ENCODE data around the gene JUP. TPM values are rescaled to one million over a fixed set of nuclear protein-coding genes. Genes with fewer than 3 reads are reported as not detected.
A peak's percentile ranks its signal among the peaks of the same experiment; 100 is the strongest.
"Not testable (repeated sequence)": the region's sequence is repeated elsewhere in the genome, so short reads cannot be mapped to it uniquely, and the experiment has no call there.

Gene JUP
- polyA plus RNA-seq (ENCODE audit: insufficient read length in 3 of 3) = 100 to 1,000 TPM; 170 to 196 (median 178) TPM

DNA sequence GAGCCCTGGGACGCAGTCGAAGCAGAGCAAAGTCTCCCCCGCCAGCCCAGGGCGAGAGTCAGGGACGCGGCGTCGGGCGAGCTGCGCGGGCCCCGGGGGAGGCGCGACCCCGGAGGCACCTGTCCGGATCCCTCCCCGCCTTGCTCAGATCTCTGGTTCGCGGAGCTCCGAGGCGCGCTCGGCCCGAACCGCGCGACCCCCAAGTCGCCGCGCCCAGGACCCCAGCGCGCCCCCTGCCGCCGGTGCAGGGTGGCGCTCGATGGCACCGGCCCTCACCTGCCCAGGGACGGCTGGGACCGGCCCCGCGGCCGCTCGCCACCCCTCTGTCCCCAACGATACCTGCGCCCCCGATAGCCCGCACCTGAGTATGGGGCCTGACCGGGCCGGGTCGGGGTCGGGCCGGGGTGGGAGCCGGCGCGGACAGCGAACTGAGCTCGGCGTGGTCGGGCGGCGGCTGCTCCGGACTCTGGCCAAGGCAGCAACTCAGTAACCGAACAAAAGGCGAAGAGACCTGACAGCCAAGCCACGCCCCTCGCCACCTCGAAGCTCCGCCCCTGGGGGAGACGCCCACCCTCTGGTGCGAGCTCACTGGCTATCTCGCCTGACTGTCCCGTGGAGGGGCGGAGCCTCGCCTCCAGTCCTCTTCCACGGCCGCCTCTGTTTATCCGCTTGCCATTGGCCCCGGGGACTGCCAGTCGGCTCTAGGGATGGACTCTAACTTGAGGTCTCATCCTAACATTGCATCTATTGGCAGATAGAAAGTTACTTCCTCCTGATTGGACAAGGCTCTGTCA is at the start of gene JUP:
Gene JUP, minus strand, starts transcription at position 485 of the 794 bp plus-strand sequence. CDS start 14,857 bp downstream, outside the sequence.
- DNase-seq (ENCODE audit: low read depth in 3 of 3, low spot score in 2 of 3) = peak; percentile 95 to 99 (median 97)

DNA sequence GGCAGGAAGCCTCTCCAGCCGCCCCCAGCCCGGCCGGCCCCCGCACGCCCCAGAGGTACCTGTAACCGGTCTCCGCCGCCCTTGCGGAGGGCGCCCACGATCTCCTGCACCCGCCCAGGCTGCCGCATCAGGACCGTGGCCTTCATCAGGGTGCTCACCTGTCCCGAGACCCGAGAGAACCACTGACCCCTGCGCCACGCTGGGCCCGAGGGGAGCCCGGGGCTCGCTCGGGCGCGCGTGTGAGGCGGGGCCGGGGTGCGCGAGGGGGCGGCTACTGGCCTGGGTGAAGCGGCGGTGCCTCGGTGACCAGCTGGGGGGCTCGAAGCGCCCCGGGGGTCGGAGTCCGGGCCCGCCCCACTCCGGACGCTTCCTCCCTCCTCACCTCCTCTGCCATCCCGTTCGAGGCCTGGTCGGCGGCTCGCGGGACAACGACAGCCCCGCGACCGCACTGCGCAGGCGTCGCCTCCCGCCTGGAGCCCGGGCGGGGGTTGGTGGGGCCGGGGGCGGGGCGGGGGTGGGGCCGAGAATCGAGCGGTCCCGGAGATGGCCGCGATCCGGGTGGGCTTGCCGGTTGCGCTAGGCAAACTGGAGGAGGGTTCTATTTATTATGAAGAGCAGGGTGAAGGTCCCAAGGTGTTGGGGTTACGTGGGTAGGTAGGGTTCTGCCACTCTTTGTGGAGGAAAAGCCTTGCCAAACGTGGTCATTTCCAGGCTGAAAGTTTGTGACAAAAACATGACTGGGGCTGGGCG is 49.5 kb upstream of the JUP start, which contains the start of gene NT5C3B:
Gene NT5C3B, minus strand, starts transcription at position 433 of the 750 bp plus-strand sequence. Its CDS starts 39 bp downstream, at position 394.
- no peak for DNase-seq (ENCODE audit: low read depth in 3 of 3, low spot score in 2 of 3)

DNA sequence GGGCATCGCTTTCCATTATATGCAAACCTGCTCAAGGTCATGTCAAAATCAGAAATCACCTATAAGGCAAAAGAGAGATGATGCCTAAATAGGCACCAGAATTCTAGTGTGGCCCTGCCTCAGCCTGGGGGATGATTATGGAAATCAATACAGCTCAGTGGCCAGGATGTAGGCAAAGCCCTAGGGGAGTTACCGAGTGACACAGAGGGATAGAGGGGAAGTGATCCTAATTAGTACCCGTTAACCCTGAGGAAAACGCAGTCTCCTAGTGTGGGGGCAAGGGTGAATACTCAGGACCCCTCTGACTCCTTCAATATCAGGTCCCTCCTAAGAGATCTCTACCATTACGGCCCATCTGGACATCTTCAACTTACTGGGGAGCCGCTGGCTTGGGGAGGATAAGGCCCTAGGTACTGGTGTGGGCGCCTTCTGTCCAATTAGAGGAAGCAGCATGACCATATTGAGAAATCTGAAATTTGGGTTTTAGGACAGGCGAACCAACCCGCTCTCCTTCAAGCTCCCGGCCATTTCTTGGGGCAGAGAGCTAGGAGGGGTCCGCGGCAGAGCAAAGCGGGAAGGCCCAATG is 48.8 kb upstream of the JUP start:
- DNase-seq (ENCODE audit: low read depth in 3 of 3, low spot score in 2 of 3) = no peak

DNA sequence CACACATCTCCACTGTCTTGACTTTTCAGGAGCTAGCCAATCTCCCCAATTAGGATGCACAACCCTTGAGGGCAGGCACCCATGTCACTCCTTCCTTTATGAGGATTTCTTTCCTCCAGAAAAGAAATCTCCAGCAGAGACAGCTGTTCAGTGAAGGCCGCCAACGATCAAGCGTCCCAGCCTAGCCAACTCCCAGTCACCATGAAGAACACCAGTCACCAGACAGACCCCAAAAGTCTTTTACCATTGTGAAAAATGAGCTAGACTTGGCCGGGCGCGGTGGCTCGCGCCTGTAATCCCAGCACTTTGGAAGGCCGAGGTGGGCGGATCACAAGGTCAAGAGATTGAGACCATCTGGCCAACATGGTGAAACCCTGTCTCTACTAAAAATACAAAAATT is 43.5 kb upstream of the JUP start:
- DNase-seq (ENCODE audit: low read depth in 3 of 3, low spot score in 2 of 3) = not testable (repeated sequence)

DNA sequence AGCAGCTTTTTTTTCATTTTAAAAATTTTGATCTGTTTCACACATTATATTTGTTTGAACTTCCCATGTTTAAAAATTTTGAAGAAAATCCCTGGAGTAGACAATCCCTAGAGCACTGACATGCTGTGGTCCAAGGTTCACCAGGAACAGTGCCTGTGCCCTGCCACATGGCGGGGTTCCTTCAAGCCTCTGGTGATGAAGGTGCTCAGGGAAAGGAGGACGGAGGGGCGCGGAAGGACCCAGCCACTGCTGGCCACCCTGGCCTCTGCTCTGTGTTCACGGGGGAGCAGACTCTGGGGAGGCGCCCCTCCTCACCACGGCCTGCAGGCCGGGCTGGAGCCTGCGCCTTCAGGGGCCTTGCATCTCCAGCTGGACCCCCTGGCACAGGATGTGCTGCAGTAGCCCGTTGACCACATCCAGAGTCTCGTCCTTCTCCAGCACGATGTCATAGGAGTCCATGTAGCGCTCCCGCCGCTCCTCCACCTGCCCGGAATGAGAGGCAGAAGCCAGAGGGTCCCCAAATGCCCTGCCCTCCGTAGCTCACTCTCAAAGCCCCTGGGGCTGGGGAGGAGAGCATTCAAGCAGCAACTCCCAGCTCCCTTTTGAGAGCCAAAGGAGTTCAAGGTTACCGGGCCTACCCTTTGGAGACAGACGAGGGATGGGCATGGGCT is 38.8 kb upstream of the JUP start:
- DNase-seq (ENCODE audit: low read depth in 3 of 3, low spot score in 2 of 3) = no peak

DNA sequence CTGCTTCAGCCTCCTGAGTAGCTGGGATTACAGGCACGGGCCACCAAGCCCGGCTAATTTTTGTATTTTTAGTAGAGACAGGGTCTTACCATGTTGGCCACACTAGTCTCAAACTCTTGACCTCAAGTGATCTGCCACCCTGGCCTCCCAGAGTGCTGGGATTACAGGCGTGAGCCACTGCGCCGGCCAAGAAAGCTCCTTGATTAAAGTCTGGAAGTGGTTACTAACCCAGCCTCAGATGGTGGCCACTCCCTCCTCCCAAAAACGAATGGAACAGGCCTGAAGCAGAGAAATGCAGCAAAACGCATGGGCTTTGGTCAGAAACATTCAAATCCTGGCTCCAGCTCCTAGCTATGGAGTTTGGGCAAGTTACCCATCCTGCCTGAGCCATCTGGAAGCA is 37.6 kb upstream of the JUP start:
- no peak for DNase-seq (ENCODE audit: low read depth in 3 of 3, low spot score in 2 of 3)

DNA sequence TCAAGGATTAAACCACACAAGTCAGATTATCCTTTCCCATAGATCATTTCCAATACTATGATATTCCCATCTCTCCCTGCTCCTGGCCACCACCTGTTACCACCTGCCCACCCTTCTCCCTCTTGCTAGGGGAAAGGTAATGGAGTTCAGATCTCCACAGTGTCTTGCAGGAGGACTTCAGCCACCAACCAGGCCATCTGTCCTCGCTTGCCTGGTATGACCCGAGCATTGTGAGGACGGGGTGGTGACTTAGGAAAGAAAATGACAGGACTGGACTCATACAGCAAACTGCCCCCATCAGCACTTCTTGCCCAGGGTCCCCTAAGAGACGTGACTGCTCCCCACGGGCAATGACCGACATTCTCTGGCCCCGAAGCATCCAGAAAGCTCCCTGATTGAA is 37.1 kb upstream of the JUP start:
- DNase-seq (ENCODE audit: low read depth in 3 of 3, low spot score in 2 of 3) = no peak

DNA sequence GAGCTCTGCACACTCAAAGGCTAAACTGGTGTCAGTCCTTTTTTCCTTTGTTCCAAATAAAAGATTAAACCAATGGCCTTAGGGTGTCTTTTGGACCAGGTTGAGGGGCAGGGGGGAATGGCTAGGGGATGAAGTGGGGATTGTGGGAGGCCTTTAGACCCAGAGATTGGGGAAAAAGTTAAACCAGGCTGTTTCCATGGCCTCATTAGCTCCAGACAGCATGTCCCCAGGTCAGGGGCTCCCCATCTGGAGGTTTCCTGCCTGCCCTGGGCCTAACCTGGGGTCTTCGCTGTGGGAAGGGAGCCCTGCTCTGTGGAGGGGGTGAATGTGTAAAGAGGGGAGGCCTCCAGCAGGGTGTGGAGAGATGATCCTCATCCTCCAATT is 36.6 kb upstream of the JUP start:
- no peak for DNase-seq (ENCODE audit: low read depth in 3 of 3, low spot score in 2 of 3)

DNA sequence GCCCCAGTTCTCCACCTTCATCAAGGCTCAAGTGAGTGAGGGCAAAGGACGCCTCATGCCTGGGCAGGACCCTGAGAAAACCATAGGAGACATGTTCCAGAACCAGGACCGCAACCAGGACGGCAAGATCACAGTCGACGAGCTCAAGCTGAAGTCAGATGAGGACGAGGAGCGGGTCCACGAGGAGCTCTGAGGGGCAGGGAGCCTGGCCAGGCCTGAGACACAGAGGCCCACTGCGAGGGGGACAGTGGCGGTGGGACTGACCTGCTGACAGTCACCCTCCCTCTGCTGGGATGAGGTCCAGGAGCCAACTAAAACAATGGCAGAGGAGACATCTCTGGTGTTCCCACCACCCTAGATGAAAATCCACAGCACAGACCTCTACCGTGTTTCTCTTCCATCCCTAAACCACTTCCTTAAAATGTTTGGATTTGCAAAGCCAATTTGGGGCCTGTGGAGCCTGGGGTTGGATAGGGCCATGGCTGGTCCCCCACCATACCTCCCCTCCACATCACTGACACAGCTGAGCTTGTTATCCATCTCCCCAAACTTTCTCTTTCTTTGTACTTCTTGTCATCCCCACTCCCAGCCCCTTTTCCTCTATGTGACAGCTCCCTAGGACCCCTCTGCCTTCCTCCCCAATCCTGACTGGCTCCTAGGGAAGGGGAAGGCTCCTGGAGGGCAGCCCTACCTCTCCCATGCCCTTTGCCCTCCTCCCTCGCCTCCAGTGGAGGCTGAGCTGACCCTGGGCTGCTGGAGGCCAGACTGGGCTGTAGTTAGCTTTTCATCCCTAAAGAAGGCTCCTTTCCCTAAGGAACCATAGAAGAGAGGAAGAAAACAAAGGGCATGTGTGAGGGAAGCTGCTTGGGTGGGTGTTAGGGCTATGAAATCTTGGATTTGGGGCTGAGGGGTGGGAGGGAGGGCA is 36.0 kb upstream of the JUP start:
- no peak for DNase-seq (ENCODE audit: low read depth in 3 of 3, low spot score in 2 of 3)

DNA sequence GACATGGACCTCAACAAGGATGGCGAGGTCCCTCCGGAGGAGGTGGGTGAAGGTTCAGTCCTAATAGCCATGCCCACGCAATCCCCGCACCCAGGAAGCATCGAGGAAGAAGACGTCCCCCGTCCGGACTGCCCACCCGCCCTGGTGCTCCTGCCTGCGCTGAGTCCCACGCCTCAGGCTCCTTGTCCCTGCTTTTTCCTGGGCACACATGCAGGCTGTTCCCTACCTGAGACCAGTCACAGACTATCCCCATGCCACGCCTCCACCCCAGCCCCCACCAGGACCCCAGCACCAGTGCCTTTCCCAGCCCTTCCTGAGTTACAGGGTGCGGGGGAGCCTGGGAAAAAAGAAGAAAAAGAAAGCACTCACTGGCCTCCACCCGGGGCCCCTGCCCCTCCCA is 35.3 kb upstream of the JUP start:
- no peak for DNase-seq (ENCODE audit: low read depth in 3 of 3, low spot score in 2 of 3)

DNA sequence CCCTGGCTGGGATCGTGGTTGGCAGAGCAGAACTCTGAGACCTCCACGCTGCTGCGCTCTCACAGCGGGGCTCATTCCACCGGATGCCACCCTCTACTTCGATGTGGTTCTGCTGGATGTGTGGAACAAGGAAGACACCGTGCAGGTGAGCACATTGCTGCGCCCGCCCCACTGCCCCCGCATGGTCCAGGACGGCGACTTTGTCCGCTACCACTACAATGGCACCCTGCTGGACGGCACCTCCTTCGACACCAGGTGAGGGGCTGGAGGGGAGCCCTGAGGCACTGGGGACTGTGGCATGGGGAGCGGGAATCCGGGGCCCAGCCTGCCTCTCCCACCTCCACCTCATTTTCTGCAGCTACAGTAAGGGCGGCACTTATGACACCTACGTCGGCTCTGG is 31.5 kb upstream of the JUP start:
- DNase-seq (ENCODE audit: low read depth in 3 of 3, low spot score in 2 of 3) = no peak

DNA sequence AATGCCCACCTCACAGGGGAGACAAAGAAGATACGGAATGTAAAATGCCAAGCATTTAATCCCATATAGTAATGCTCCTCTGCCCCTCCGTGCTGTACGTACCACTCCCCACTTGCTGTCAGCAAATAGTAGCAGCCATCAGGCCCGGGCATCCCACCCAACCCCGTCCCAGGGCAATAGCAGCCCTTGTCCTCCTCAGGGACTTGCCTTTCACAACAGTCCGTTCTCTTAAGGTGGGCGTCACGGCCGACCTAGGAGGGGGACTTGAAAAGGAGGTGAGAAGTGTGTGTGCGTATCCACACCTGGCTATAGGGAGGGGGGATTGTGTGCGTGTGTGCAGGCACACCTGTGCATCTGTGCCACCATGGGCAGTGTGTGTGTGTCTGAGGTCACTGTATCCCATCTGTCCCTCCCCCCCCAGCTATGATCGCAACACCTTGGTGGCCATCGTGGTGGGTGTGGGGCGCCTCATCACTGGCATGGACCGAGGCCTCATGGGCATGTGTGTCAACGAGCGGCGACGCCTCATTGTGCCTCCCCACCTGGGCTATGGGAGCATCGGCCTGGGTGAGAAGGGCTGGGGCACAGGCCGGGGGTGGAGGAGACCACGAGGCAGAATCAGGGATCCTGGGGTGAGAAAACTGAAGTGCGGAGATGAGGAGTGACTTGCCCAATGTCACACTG is 30.3 kb upstream of the JUP start:
- no peak for DNase-seq (ENCODE audit: low read depth in 3 of 3, low spot score in 2 of 3)

DNA sequence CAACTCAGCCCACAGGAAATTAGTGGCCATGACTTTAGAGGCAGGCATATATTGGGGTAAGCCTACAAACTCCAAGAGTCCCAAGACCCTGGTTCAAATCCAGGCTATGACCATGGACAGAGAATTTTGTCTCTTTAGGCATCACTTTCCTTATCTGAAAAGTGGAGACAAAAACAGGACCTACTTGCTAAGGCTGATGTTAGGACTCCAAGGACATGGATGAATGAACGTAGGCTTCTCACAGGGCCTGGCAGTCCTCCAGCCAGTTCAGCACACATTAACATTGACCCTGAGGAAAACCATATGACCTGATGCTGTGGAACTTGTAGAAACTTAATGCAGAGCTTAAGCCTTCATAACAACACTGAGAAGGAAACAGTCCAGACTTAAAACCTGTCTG is 27.7 kb upstream of the JUP start:
- DNase-seq (ENCODE audit: low read depth in 3 of 3, low spot score in 2 of 3) = no peak

DNA sequence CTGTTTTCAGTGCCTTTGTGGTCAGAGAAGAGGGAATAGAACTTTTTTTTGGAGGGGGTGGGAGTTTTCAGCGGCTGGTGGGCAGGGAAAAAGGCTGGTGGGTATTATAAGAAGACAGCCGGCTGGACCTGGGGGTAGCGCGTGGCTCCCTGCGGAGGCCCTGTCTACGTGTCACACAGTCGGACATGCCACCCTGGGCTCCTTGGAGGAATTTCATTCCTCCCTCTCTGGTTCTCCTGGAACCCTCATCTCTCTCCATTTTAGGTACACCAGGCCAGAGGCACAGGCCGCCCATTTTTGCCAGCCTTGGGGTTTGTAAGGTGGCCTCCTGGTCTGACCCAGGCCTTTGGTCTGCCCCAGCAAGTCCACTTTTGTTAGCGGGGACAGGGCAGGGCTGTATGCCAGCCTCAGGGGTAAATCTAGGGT is 27.2 kb upstream of the JUP start:
- no peak for DNase-seq (ENCODE audit: low read depth in 3 of 3, low spot score in 2 of 3)

DNA sequence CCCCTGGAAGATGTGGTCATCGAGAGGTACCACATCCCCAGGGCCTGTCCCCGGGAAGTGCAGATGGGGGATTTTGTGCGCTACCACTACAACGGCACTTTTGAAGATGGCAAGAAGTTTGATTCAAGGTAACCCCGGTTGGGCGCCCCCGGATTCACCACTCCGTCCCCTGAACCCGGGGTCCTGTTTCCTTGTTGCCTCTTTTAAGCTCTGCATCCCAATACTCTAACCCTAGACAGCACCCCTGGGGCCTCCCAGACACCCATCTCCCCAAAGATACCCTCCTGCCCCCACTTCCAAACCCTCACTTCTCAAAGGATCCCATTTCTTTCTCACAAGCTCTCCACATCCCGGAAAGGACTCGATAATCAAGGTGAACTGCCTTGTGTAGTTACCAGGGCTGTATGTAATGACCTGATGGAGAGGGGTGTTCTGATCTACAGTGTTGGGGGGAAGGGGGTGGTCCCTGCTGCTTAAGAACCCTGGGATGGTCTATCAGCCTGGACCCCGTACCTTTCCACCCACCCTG is 26.7 kb upstream of the JUP start:
- no peak for DNase-seq (ENCODE audit: low read depth in 3 of 3, low spot score in 2 of 3)

DNA sequence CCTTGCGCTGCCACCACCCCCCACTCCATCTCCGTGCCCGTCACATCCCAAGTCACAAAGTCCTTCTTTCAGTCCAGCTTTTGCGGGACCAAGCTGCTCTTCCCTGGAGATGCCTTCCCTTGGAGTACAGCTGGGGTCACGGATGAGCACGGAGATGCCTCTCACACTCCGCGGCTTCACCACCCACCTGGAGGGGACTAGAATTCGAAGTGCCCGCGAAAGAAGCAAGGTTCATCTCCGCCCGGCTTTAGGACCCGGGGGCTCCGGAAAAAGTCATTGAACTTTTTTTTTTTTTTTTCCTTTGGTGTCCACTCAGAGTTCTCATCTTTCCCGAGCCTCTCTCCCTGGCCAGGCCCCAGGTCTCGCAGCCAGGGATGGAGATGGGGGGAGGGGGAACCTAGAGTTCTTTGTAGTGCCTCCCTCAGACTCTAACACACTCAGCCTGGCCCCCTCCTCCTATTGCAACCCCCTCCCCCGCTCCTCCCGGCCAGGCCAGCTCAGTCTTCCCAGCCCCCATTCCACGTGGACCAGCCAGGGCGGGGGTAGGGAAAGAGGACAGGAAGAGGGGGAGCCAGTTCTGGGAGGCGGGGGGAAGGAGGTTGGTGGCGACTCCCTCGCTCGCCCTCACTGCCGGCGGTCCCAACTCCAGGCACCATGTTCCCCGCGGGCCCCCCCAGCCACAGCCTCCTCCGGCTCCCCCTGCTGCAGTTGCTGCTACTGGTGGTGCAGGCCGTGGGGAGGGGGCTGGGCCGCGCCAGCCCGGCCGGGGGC is 26.1 kb upstream of the JUP start, which contains the start of gene FKBP10:
Gene FKBP10, plus strand, starts transcription at position 624 of the 771 bp plus-strand sequence. Its CDS starts 31 bp downstream, at position 655.
- peak in 2 of 3 donors; percentile 84 to 87 for DNase-seq (ENCODE audit: low read depth in 3 of 3, low spot score in 2 of 3)

DNA sequence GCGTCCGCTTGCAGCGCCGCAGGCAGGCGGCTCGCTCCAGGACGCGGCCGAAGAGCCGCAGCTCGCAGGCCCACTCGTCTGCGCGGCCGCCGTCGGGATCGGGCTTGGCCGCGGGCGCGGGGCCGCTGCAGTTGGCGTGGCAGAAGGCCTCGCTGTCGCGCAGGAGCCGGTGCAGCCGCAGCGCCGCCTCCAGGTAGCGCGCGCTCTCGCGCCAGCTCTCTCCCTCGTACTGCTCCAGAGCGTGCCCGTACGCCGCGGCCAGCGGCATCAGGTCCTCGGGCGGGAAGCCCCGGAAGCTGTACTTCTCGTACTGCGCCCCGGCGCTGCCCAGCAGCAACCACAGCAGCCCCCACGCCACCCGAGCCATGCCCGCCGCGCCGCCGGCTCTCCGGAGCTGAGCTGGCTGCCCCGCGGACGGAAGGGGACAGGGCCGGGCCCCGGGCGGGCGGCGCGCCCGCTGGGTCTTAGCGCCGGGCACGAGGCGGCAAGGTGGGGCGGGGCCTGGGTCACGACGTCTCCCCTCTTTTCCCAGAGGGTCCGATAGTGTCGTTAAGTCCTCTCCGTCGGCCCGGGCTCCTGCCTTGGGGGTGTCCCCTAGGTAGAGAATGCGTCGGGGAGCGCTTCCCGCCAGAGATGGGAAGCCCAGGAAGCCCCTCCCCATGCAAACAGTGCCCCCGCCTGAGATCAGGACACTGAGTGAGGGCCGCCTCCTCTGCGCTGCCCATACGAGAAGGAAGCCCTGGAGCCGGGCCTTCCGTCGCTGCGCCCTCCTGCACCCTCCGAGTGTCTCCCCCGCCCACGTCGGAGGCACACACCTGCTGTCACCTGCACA is 25.3 kb upstream of the JUP start, which contains the start of gene P3H4:
Gene P3H4, minus strand, starts transcription at position 401 of the 832 bp plus-strand sequence. Its CDS starts 34 bp downstream, at position 367.
- no peak for DNase-seq (ENCODE audit: low read depth in 3 of 3, low spot score in 2 of 3)

Measured in right renal cortex interstitium (tissue), 3 donors.